ENCODE measurements around the gene PPP1R1B. TPM values are rescaled to one million over a fixed set of nuclear protein-coding genes. Genes with fewer than 3 reads are reported as not detected.
A peak's percentile ranks its signal among the peaks of the same experiment; 100 is the strongest.

Gene PPP1R1B
- total and polyA plus RNA-seq, 9 of the 15 experiments (the other 6 are each of a cell fraction or from before 2014, with no cell fraction given), result 0.07 to 0.18 (median 0.10) TPM; not detected in 4

DNA sequence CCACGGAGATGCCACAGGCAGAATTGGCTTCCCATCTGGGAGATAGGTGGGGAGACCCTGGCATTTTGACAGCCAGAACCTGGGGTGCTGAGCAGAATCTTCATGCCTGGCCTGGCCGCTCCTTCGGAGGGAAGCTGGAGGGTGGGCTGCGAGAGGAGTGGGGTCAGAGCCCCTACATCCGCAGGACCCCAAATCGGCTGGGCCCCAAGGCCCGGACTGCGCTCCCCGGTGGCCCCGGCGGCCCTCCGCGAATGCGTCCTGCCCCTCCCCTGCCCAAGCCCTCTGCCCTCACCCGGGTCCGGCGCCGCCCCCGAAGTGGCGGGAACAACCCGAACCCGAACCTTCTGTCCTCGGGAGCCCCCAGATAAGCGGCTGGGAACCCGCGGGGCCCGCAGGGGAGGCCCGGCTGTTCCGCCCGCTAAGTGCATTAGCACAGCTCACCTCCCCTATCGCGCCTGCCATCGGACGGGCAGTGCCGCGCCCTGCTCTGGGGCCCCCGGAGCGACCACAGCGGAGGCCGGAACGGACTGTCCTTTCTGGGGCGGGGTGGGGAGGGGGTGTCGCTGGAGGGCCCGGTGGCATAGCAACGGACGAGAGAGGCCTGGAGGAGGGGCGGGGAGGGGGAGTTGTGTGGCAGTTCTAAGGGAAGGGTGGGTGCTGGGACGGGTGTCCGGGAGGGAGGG lies 40.7 kb downstream of the PPP1R1B start (continued):
- TF ChIP-seq ZBTB7A (IDR thresholded peaks at IDR 0.05; ENCODE audit: borderline replicate concordance, control insufficient read depth, low read depth, low read length) (peak; percentile 95), PPARD (CRISPR knock-in tag; IDR thresholded peaks at IDR 0.05) (no peak), GTF2A2 (tag; IDR thresholded peaks at IDR 0.05) (no peak), ILK (tag; IDR thresholded peaks at IDR 0.05; ENCODE audit: borderline replicate concordance, low read depth) (no peak), ZNF764 (CRISPR knock-in tag; IDR thresholded peaks at IDR 0.05; ENCODE audit: low read depth) (no peak), CHD4 (IDR thresholded peaks at IDR 0.05; ENCODE audit: insufficient read depth, insufficient replicate concordance, low read depth, low read length, poor library complexity, severe bottlenecking) (no peak), CXXC5 (CRISPR knock-in tag; IDR thresholded peaks at IDR 0.05) (peak; percentile 89), FOXK1 (CRISPR knock-in tag; IDR thresholded peaks at IDR 0.05; ENCODE audit: borderline replicate concordance) (no peak), ZNF175 (CRISPR knock-in tag; IDR thresholded peaks at IDR 0.05; ENCODE audit: low read depth) (no peak), MEF2D (tag; conservative IDR thresholded peaks at IDR 0.05; ENCODE audit: low read depth) (no peak), ZC3H4 (CRISPR knock-in tag; IDR thresholded peaks at IDR 0.05; ENCODE audit: borderline replicate concordance) (no peak), GATAD2A (IDR thresholded peaks at IDR 0.05) (peak; percentile 84), PHB2 (IDR thresholded peaks at IDR 0.05; ENCODE audit: low read depth) (no peak)
- TF ChIP-seq, protein P1, sequence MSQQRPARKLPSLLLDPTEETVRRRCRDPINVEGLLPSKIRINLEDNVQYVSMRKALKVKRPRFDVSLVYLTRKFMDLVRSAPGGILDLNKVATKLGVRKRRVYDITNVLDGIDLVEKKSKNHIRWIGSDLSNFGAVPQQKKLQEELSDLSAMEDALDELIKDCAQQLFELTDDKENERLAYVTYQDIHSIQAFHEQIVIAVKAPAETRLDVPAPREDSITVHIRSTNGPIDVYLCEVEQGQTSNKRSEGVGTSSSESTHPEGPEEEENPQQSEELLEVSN (IDR thresholded peaks at IDR 0.05; ENCODE audit: borderline replicate concordance in 1 of 2, extremely low read depth in 1 of 2, insufficient read depth in 1 of 2, insufficient read length in 1 of 2, low read depth in 1 of 2, low read length in 1 of 2, poor library complexity in 1 of 2, severe bottlenecking in 1 of 2), result peak; percentile 28 to 36
- TF ChIP-seq, protein P2, sequence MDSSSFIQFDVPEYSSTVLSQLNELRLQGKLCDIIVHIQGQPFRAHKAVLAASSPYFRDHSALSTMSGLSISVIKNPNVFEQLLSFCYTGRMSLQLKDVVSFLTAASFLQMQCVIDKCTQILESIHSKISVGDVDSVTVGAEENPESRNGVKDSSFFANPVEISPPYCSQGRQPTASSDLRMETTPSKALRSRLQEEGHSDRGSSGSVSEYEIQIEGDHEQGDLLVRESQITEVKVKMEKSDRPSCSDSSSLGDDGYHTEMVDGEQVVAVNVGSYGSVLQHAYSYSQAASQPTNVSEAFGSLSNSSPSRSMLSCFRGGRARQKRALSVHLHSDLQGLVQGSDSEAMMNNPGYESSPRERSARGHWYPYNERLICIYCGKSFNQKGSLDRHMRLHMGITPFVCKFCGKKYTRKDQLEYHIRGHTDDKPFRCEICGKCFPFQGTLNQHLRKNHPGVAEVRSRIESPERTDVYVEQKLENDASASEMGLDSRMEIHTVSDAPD (CRISPR knock-in tag; IDR thresholded peaks at IDR 0.05), result no peak
- TF ChIP-seq, protein P3, sequence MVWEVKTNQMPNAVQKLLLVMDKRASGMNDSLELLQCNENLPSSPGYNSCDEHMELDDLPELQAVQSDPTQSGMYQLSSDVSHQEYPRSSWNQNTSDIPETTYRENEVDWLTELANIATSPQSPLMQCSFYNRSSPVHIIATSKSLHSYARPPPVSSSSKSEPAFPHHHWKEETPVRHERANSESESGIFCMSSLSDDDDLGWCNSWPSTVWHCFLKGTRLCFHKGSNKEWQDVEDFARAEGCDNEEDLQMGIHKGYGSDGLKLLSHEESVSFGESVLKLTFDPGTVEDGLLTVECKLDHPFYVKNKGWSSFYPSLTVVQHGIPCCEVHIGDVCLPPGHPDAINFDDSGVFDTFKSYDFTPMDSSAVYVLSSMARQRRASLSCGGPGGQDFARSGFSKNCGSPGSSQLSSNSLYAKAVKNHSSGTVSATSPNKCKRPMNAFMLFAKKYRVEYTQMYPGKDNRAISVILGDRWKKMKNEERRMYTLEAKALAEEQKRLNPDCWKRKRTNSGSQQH (CRISPR knock-in tag; IDR thresholded peaks at IDR 0.05), result no peak
- TF ChIP-seq, protein P4, sequence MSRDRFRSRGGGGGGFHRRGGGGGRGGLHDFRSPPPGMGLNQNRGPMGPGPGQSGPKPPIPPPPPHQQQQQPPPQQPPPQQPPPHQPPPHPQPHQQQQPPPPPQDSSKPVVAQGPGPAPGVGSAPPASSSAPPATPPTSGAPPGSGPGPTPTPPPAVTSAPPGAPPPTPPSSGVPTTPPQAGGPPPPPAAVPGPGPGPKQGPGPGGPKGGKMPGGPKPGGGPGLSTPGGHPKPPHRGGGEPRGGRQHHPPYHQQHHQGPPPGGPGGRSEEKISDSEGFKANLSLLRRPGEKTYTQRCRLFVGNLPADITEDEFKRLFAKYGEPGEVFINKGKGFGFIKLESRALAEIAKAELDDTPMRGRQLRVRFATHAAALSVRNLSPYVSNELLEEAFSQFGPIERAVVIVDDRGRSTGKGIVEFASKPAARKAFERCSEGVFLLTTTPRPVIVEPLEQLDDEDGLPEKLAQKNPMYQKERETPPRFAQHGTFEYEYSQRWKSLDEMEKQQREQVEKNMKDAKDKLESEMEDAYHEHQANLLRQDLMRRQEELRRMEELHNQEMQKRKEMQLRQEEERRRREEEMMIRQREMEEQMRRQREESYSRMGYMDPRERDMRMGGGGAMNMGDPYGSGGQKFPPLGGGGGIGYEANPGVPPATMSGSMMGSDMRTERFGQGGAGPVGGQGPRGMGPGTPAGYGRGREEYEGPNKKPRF (IDR thresholded peaks at IDR 0.05; ENCODE audit: low read depth, low read length), result no peak
- TF ChIP-seq, protein P5, sequence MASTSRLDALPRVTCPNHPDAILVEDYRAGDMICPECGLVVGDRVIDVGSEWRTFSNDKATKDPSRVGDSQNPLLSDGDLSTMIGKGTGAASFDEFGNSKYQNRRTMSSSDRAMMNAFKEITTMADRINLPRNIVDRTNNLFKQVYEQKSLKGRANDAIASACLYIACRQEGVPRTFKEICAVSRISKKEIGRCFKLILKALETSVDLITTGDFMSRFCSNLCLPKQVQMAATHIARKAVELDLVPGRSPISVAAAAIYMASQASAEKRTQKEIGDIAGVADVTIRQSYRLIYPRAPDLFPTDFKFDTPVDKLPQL (IDR thresholded peaks at IDR 0.05; ENCODE audit: extremely low read depth, insufficient read length), result no peak
- TF ChIP-seq, protein P6, sequence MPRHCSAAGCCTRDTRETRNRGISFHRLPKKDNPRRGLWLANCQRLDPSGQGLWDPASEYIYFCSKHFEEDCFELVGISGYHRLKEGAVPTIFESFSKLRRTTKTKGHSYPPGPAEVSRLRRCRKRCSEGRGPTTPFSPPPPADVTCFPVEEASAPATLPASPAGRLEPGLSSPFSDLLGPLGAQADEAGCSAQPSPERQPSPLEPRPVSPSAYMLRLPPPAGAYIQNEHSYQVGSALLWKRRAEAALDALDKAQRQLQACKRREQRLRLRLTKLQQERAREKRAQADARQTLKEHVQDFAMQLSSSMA (CRISPR knock-in tag; IDR thresholded peaks at IDR 0.05), result no peak
